ENCODE data around the gene SUPT3H.
"Not testable (repeated sequence)": the region's sequence is repeated elsewhere in the genome, so short reads cannot be mapped to it uniquely, and the experiment has no call there.

SUPT3H gene

GRCh38 chr6:45326698-45327417 is 50.9 kb downstream of the SUPT3H start:
- no peak for DNase-seq

- DNase-seq: no peak
These were observed 54.0 kb downstream of the SUPT3H start for GRCh38 chr6:45323656-45324224.

DNA sequence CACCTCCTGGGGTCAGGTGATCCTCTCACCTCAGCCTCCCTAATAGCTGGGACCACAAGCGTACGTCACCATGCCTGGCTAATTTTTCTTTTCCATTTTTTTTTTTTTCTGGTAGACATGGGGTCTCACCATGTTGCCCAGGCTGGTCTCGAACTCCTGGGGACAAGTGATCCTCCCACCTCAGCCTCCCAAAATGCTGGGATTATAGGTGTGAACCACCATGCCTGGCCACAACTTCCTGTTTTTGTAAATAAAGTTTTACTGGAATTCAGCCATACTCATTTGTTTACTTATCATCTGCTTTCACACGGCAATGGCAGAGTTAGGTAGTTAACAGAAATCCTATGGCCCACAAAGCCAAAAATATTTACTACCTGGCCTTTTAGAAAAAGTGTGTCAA is 57.4 kb downstream of the SUPT3H start:
- no peak for DNase-seq

GRCh38 chr6:45314146-45314545 is 63.6 kb downstream of the SUPT3H start:
- DNase-seq: no peak

DNA sequence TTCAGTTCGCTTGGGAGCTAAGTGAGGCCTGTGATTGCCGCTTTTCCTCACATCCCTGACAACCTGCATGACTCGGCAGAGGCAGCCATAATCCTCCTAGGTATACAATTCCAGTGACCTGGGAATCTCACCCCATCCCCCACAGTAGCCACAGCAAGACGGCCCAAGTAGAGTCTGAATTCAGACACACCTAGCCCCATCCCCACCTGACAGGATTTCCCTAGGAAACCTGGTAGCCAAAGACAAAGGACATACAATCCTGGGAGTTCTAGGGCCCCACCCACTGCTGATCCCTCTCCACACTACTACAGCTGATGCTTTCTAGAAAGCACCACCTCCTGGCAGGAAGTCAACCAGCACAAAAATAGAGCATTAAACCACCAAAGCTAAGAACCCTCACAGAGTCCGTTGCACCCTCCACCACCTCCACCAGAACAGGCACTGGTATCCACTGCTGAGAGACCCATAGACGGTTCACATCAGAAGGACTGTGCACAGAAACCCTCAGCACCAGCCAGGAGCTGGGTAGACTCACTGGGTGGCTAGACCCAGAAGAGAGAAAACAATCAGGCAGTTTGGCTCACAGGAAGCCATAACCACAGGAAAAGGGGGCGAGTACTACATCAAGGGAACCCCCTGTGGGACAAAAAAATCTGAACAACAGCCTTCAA is 67.5 kb downstream of the SUPT3H start:
- no peak for DNase-seq

GRCh38 chr6:45305546-45305945 is 72.2 kb downstream of the SUPT3H start:
- DNase-seq: no peak

DNA sequence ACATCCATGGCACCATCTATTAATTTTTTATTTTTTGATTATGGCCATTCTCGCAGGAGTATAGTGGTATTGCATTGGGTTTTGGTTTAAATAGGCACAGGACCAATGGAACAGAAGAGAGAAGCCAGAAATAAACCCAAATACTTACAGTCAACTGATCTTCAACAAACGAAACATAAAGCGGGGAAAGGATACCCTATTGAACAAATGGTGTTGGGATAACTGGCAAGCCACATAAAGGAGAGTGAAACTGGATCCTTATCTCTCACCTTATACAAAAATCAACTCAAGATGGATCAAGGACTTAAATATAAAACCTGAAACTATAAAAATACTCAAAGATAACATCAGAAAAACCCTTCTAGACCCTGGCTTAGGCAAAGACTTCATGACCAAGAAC is 74.9 kb downstream of the SUPT3H start:
- no peak for DNase-seq

- no peak for DNase-seq
These were observed 76.2 kb downstream of the SUPT3H start for GRCh38 chr6:45301348-45302142.

DNA sequence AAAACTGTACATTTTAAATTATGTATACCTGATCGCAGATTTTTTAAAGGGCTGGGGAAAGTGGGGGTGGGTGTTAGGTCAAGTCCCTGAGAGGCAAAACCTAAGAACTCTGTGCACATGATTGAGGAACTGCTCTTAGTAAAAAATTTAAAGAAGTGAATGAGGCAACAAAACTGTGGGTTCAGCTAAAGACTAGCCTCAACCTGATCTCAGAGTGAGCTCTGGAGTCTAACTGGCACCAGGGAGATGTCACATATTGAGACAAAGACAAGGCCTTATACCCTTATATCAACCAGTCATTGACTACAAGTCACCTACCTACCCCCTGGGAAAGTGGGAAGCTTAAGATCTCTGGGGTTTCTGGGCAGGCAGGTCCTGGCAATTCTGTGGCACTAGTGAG is 77.0 kb downstream of the SUPT3H start:
- no peak for DNase-seq

DNA sequence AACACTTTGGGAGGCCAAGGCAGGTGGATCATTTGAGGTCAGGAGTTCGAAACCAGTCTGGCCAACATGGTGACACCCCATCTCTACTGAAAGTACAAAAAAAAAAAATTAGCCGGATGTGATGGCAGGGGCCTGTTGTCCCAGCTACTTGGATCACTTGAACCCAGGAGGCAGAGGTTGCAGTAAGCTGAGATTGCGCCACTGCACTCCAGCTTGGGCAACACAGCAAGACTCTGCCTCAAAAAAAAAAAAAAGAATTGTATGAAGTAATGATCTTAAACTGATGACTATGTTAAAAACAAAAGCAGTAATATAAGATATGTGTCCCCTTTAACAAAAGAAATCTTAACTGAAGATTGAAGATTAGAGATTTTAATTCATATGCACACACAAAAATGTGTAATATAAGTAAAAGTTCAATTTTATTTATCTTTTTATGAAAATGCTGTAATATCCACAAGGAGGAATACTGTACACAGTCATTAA is 78.6 kb downstream of the SUPT3H start:
- no peak for DNase-seq

DNA sequence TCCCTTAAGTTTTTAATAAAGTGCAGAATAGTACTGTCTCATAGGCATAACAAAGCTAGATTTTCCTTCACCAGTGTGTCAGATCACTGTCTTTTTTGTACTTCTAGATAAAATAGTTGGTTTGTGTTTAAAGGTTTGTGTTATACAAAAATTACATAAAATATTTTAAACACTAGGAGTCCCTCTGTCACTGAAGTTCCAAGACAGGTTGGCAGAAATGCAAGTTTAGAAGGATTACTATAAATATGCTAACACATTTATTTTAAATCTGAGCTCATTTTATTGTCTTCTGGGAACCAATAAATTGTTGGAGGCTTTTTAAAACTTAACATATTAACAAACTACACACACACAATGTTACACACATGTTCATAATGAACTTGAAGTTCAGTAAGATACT is 80.4 kb downstream of the SUPT3H start:
- DNase-seq: no peak

DNA sequence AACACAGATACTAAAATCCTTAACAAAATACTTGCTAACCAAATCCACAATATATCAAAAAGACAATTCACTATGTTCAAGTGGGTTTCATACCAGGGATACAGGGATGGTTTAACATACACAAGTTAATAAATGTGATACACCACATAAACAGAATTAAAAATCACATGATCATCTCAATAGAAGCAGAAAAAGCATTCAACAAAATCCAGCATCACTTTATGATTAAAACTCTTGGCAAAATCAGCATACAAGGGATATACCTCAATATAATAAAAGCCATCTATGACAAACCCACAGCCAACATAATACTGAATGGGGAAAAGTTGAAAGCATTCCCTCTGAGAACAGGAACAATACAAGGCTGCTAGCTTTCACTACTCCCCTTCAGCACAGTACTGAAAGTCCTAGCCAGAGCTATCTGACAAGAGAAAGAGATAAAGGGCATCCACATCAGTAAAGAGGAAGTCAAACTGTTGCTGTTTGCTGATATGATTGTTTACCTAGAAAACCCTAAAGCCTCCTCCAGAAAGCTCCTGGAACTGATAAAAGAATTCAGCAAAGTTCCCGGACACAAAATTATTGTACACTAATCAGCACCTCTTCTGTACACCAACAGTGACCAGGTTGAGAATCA is 83.6 kb downstream of the SUPT3H start:
- not testable (repeated sequence) for DNase-seq

DNA sequence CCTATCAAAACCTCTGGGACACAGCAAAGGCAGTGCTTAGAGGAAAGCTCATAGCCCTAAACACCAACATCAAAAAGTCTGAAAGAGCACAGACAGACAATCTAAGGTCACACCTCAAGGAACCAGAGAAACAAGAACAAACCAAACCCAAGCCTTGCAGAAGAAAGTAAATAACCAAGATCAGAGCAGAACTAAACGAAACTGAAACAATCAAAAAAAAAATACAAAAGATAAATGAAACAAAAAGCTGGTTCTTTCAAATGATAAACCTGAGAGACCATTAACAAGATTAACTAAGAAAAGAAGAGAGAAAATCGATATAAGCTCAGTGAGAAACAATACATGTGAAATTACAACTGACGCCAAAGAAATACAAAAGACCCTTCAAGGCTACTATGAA is 84.4 kb downstream of the SUPT3H start:
- DNase-seq: no peak

GRCh38 chr6:45289751-45290514 is 87.8 kb downstream of the SUPT3H start:
- DNase-seq: no peak

GRCh38 chr6:45286707-45287106 is 91.0 kb downstream of the SUPT3H start:
- not testable (repeated sequence) for DNase-seq

DNA sequence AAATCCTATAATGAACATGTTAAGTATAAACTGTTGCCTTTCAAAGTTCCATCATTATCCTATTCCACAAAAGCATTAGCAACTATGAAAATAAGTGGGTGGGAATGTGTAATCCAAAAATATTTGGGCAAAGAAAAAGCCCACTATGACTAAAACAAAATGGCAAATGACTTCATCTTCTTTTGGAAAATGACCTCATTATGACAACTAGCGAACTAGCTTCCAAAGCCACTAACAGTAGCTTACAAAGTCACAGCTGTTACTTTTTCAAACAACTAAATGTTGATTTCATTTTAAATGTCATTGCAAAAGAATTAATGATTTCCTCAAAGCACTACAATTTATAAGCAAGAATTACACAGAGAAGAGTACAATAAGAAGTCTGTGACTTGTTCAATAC is 99.4 kb downstream of the SUPT3H start:
- no peak for DNase-seq

GRCh38 chr6:45277741-45278140 is 100.0 kb downstream of the SUPT3H start:
- DNase-seq: not testable (repeated sequence)

DNA sequence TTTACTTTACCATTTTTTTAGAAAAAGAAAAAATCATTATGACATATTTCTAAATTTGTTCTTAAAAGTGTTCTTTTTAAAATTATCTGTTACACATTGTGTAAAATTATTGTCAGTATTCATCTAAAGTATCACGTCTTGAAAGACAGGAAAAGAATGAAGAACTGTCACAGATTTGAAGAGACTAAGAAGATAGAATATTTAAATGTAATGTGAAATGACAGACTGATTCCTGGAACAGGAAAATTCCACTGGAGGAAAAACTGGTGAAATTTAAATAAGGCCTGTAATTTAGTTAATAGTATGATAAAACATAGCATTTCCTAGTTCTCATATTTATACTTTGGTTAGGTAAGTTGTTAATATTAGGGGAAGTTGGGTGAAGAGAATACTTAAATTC is 102.4 kb downstream of the SUPT3H start:
- no peak for DNase-seq

GRCh38 chr6:45272626-45273025 is 105.1 kb downstream of the SUPT3H start:
- no peak for DNase-seq

DNA sequence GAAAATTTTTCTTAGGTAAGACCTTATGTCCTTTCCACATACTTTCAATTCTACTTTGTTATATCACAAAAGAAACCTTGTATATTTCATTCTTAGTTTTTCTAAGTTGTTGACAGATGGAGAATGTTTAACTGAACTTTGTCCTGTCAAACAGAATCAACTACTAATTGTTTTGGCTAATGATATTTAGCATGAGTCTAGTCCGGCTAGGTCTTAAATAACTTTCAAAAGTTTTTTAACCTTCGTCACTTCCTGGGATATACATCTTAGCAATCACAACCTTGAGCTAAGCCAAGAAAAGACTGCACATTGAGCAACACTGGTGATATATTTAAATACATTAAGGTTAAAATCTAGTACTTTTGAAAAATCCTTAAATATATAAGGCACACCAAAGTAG is 112.5 kb downstream of the SUPT3H start:
- no peak for DNase-seq

GRCh38 chr6:45260696-45261095 is 117.0 kb downstream of the SUPT3H start:
- DNase-seq: no peak

Data from hypothalamus (tissue), 51 donors.